ENCODE data around the gene TTC28.

Gene TTC28

GRCh38 chr22:28155808-28156207 is 523.8 kb downstream of the TTC28 start:
- in situ Hi-C loops (cut with MboI; ENCODE audit: low sequenced_read_pairs) = no loop called here

GRCh38 chr22:28154861-28155260 is 524.8 kb downstream of the TTC28 start:
- in situ Hi-C loops (cut with MboI; ENCODE audit: low sequenced_read_pairs) = no loop called here

GRCh38 chr22:28151151-28151816 is 528.4 kb downstream of the TTC28 start:
- in situ Hi-C loops (cut with MboI; ENCODE audit: low sequenced_read_pairs) = no loop called here

GRCh38 chr22:28148816-28149465 is 530.7 kb downstream of the TTC28 start:
- in situ Hi-C loops (cut with MboI; ENCODE audit: low sequenced_read_pairs) = no loop called here

- in situ Hi-C loops (cut with MboI; ENCODE audit: low sequenced_read_pairs) = no loop called here
These were observed 532.2 kb downstream of the TTC28 start for GRCh38 chr22:28147401-28147800.

GRCh38 chr22:28146401-28147314 is 533.0 kb downstream of the TTC28 start:
- in situ Hi-C loops (cut with MboI; ENCODE audit: low sequenced_read_pairs) = no loop called here

GRCh38 chr22:28143961-28144745 is 535.5 kb downstream of the TTC28 start:
- in situ Hi-C loops (cut with MboI; ENCODE audit: low sequenced_read_pairs) = no loop called here

GRCh38 chr22:28143241-28143865 is 536.3 kb downstream of the TTC28 start:
- in situ Hi-C loops (cut with MboI; ENCODE audit: low sequenced_read_pairs) = no loop called here

- in situ Hi-C loops (cut with MboI; ENCODE audit: low sequenced_read_pairs) = no loop called here
These were observed 537.2 kb downstream of the TTC28 start for GRCh38 chr22:28142361-28142961.

- in situ Hi-C loops (cut with MboI; ENCODE audit: low sequenced_read_pairs) = no loop called here
These were observed 538.0 kb downstream of the TTC28 start for GRCh38 chr22:28141614-28142013.

- in situ Hi-C loops (cut with MboI; ENCODE audit: low sequenced_read_pairs) = no loop called here
These were observed 539.7 kb downstream of the TTC28 start for GRCh38 chr22:28139961-28140360.

GRCh38 chr22:28139516-28139915 is 540.1 kb downstream of the TTC28 start:
- in situ Hi-C loops (cut with MboI; ENCODE audit: low sequenced_read_pairs) = no loop called here

GRCh38 chr22:28137036-28137435 is 542.6 kb downstream of the TTC28 start:
- in situ Hi-C loops (cut with MboI; ENCODE audit: low sequenced_read_pairs) = no loop called here

GRCh38 chr22:28132466-28132865 is 547.2 kb downstream of the TTC28 start:
- in situ Hi-C loops (cut with MboI; ENCODE audit: low sequenced_read_pairs) = no loop called here

- in situ Hi-C loops (cut with MboI; ENCODE audit: low sequenced_read_pairs) = no loop called here
These were observed 550.2 kb downstream of the TTC28 start for GRCh38 chr22:28129319-28129962.

GRCh38 chr22:28128827-28129226 is 550.8 kb downstream of the TTC28 start:
- in situ Hi-C loops (cut with MboI; ENCODE audit: low sequenced_read_pairs) = no loop called here

GRCh38 chr22:28125799-28126198 is 553.8 kb downstream of the TTC28 start:
- in situ Hi-C loops (cut with MboI; ENCODE audit: low sequenced_read_pairs) = no loop called here

- in situ Hi-C loops (cut with MboI; ENCODE audit: low sequenced_read_pairs) = no loop called here
These were observed 555.5 kb downstream of the TTC28 start for GRCh38 chr22:28123989-28124766.
